ENCODE data around the gene C1orf56.

C1orf56 gene

GRCh38 chr1:151003180-151003579 is 44.4 kb upstream of the C1orf56 start:
- peak in 1 of 11 experiments; percentile 29; a peak in 1 of 22 replicates for TF ChIP-seq Cebpa-rat (IDR thresholded peaks at IDR 0.05)
- H3K9ac ChIP-seq, result peak overlapping the region; percentile 25 to 84 (median 63); a peak in 19 of 22 replicates
- H4K20me1 ChIP-seq, result peaks cover 0 to 10% (median 0%) of the 10 kb centered on the region in 11 experiments; a peak in 2 of 22 replicates
- no peaks in the 10 kb centered on the region for H3K9me3 ChIP-seq (replicated peaks in 1 of 11)
- peaks cover 9 to 45% (median 25%) of the 10 kb centered on the region in 11 experiments for H3K36me3 ChIP-seq
- H3K4me2 ChIP-seq, result peak overlapping the region; percentile 83 to 97 (median 93)
- H3K27ac ChIP-seq, result peak overlapping the region in 10 of 11 experiments; percentile 33 to 85 (median 70); a peak in 19 of 22 replicates
- H3K27me3 ChIP-seq, result no peaks in the 10 kb centered on the region
- H3K4me1 ChIP-seq, result peaks cover 70 to 92% (median 87%) of the 10 kb centered on the region in 10 experiments
- peak overlapping the region in 9 of 10 experiments; percentile 5 to 76 (median 50); a peak in 15 of 20 replicates for H3K4me3 ChIP-seq

GRCh38 chr1:151005729-151006319 is 41.7 kb upstream of the C1orf56 start:
- H4K20me1 ChIP-seq, result peaks cover 0 to 10% (median 0%) of the 10 kb centered on the region in 11 experiments; a peak in 2 of 22 replicates
- H3K4me3 ChIP-seq, result peak overlapping the region; percentile 63 to 76 (median 68)
- H3K36me3 ChIP-seq, result peaks cover 0 to 27% (median 12%) of the 10 kb centered on the region in 11 experiments; a peak in 12 of 22 replicates
- H3K4me1 ChIP-seq, result peaks cover 78 to 93% (median 87%) of the 10 kb centered on the region in 10 experiments
- peak overlapping the region; percentile 83 to 97 (median 93) for H3K4me2 ChIP-seq
- H3K9ac ChIP-seq, result peak overlapping the region; percentile 75 to 87 (median 82)
- H3K9me3 ChIP-seq (replicated peaks in 1 of 11), result no peaks in the 10 kb centered on the region
- no peaks in the 10 kb centered on the region for H3K27me3 ChIP-seq
- TF ChIP-seq Cebpa-rat (IDR thresholded peaks at IDR 0.05), result no peak
- H3K27ac ChIP-seq, result peak overlapping the region; percentile 63 to 90 (median 82); a peak in 21 of 22 replicates

- H3K36me3 ChIP-seq, result peaks cover 0 to 20% (median 6%) of the 10 kb centered on the region in 11 experiments; a peak in 10 of 22 replicates
- H3K27ac ChIP-seq, result peak within 1 kb of the TSS; percentile 68 to 90 (median 83)
- H3K27me3 ChIP-seq, result no peaks in the 10 kb centered on the region
- H3K4me3 ChIP-seq, result peak within 1 kb of the TSS; percentile 64 to 83 (median 72)
- peak within 1 kb of the TSS; percentile 75 to 87 (median 82) for H3K9ac ChIP-seq
- peak within 1 kb of the TSS; percentile 83 to 97 (median 93) for H3K4me2 ChIP-seq
- no peaks in the 10 kb centered on the region for H3K9me3 ChIP-seq (replicated peaks in 1 of 11)
- peaks cover 83 to 93% (median 89%) of the 10 kb centered on the region in 10 experiments for H3K4me1 ChIP-seq
- peaks cover 0 to 9% (median 0%) of the 10 kb centered on the region in 11 experiments; a peak in 2 of 22 replicates for H4K20me1 ChIP-seq
- TF ChIP-seq Cebpa-rat (IDR thresholded peaks at IDR 0.05), result no peak
Measured at GRCh38 chr1:151006327-151007052, 41.1 kb upstream of the C1orf56 start, which contains the start of gene MINDY1. TSS of gene MINDY1 (minus strand) at chr1:151006902. CDS start at chr1:151002617, 4,285 bp downstream.

GRCh38 chr1:151007853-151008243 is 39.7 kb upstream of the C1orf56 start:
- peaks cover 0 to 2% (median 0%) of the 10 kb centered on the region in 11 experiments; a peak in 1 of 22 replicates for H4K20me1 ChIP-seq
- no peaks in the 10 kb centered on the region for H3K27me3 ChIP-seq
- no peak for TF ChIP-seq Cebpa-rat (IDR thresholded peaks at IDR 0.05)
- H3K4me3 ChIP-seq, result peak overlapping the region; percentile 68 to 83 (median 77); a peak in 18 of 20 replicates
- peaks cover 83 to 93% (median 90%) of the 10 kb centered on the region in 10 experiments for H3K4me1 ChIP-seq
- no peaks in the 10 kb centered on the region for H3K9me3 ChIP-seq (replicated peaks in 1 of 11)
- H3K27ac ChIP-seq, result peak overlapping the region in 10 of 11 experiments; percentile 68 to 90 (median 81); a peak in 19 of 22 replicates
- H3K4me2 ChIP-seq, result peak overlapping the region; percentile 83 to 97 (median 93)
- H3K9ac ChIP-seq, result peak overlapping the region; percentile 7 to 87 (median 82); a peak in 16 of 22 replicates
- H3K36me3 ChIP-seq, result peaks cover 0 to 8% (median 0%) of the 10 kb centered on the region in 11 experiments; a peak in 2 of 22 replicates

- no peak for TF ChIP-seq Cebpa-rat (IDR thresholded peaks at IDR 0.05)
- H3K4me1 ChIP-seq, result peaks cover 83 to 93% (median 90%) of the 10 kb centered on the region in 10 experiments
- H3K9ac ChIP-seq, result peak within 1 kb of the TSS; percentile 73 to 87 (median 83)
Measured at GRCh38 chr1:151008244-151009205, 39.0 kb upstream of the C1orf56 start, which contains the start of gene PRUNE1. TSS of gene PRUNE1 (plus strand) at chr1:151008449. CDS start at chr1:151008633, 184 bp downstream.

GRCh38 chr1:151009206-151009587 is 38.4 kb upstream of the C1orf56 start:
- Histone ChIP-seq H3K4me3 (peak overlapping the region; percentile 68 to 83 (median 77)), H4K20me1 (peaks cover 0 to 7% (median 0%) of the 10 kb centered on the region in 11 experiments; a peak in 2 of 22 replicates), H3K36me3 (peaks cover 0 to 8% (median 0%) of the 10 kb centered on the region in 11 experiments; a peak in 2 of 22 replicates), H3K4me1 (peaks cover 83 to 93% (median 90%) of the 10 kb centered on the region in 10 experiments), H3K9me3 (replicated peaks in 1 of 11) (no peaks in the 10 kb centered on the region), H3K27me3 (no peaks in the 10 kb centered on the region), H3K4me2 (peak overlapping the region; percentile 83 to 97 (median 94)), H3K9ac (peak overlapping the region; percentile 73 to 87 (median 83)), H3K27ac (peak overlapping the region; percentile 68 to 90 (median 78); a peak in 19 of 22 replicates)
- no peak for TF ChIP-seq Cebpa-rat (IDR thresholded peaks at IDR 0.05)

More at GRCh38 chr1:151008244-151009205, 39.0 kb upstream of the C1orf56 start, which contains the start of gene PRUNE1:
- no peaks in the 10 kb centered on the region for H3K27me3 ChIP-seq
- H3K27ac ChIP-seq, result peak within 1 kb of the TSS; percentile 68 to 90 (median 80)
- H4K20me1 ChIP-seq, result peaks cover 0 to 7% (median 0%) of the 10 kb centered on the region in 11 experiments; a peak in 1 of 22 replicates
- H3K36me3 ChIP-seq, result peaks cover 0 to 8% (median 0%) of the 10 kb centered on the region in 11 experiments; a peak in 2 of 22 replicates
- peak within 1 kb of the TSS; percentile 83 to 97 (median 94) for H3K4me2 ChIP-seq
- H3K9me3 ChIP-seq (replicated peaks in 1 of 11), result no peaks in the 10 kb centered on the region
- peak within 1 kb of the TSS; percentile 68 to 83 (median 77) for H3K4me3 ChIP-seq

GRCh38 chr1:151009674-151010345 is 37.7 kb upstream of the C1orf56 start:
- Histone ChIP-seq H4K20me1 (peaks cover 0 to 7% (median 0%) of the 10 kb centered on the region in 11 experiments; a peak in 2 of 22 replicates), H3K4me3 (peak overlapping the region in 9 of 10 experiments; percentile 69 to 83 (median 77); a peak in 15 of 20 replicates), H3K4me1 (peaks cover 83 to 93% (median 88%) of the 10 kb centered on the region in 10 experiments), H3K27ac (peak overlapping the region in 1 of 11 experiments; percentile 78; a peak in 1 of 22 replicates), H3K4me2 (peak overlapping the region; percentile 83 to 97 (median 94)), H3K9me3 (replicated peaks in 1 of 11) (no peaks in the 10 kb centered on the region), H3K27me3 (no peaks in the 10 kb centered on the region), H3K36me3 (peaks cover 0 to 8% (median 0%) of the 10 kb centered on the region in 11 experiments; a peak in 4 of 22 replicates), H3K9ac (peak overlapping the region in 9 of 11 experiments; percentile 82 to 87 (median 85); a peak in 12 of 22 replicates)
- no peak for TF ChIP-seq Cebpa-rat (IDR thresholded peaks at IDR 0.05)

Data from BLaER1 treated with 17β-estradiol and CSF1 and Interleukin-3, amounts not matched to agents 10 nM and 100 nM (cell line).